Measurements from ENCODE around the gene FTCD.

GRCh38 chr21:46196733-46197132 lies 41.4 kb upstream of the FTCD start:
- TF ChIP-seq POLR2A (IDR thresholded peaks at IDR 0.05; ENCODE audit: low read depth, low read length) (no peak), POLR2AphosphoS5 (IDR thresholded peaks at IDR 0.05; ENCODE audit: low read depth, low read length) (no peak), TAF1 (IDR thresholded peaks at IDR 0.05; ENCODE audit: low read depth, low read length) (no peak)
